GM21390 (cell line): Measurements from ENCODE around the gene KRIT1.
"Not testable (repeated sequence)": the region's sequence is repeated elsewhere in the genome, so short reads cannot be mapped to it uniquely, and the experiment has no call there.

Experiments
- ATAC-seq: cut with Tn5 transposase; IDR thresholded peaks from one replicate; pipeline ENCODE4 v1.9.1; 2021; ENCODE audit not compliant: unreplicated experiment

Gene KRIT1

DNA sequence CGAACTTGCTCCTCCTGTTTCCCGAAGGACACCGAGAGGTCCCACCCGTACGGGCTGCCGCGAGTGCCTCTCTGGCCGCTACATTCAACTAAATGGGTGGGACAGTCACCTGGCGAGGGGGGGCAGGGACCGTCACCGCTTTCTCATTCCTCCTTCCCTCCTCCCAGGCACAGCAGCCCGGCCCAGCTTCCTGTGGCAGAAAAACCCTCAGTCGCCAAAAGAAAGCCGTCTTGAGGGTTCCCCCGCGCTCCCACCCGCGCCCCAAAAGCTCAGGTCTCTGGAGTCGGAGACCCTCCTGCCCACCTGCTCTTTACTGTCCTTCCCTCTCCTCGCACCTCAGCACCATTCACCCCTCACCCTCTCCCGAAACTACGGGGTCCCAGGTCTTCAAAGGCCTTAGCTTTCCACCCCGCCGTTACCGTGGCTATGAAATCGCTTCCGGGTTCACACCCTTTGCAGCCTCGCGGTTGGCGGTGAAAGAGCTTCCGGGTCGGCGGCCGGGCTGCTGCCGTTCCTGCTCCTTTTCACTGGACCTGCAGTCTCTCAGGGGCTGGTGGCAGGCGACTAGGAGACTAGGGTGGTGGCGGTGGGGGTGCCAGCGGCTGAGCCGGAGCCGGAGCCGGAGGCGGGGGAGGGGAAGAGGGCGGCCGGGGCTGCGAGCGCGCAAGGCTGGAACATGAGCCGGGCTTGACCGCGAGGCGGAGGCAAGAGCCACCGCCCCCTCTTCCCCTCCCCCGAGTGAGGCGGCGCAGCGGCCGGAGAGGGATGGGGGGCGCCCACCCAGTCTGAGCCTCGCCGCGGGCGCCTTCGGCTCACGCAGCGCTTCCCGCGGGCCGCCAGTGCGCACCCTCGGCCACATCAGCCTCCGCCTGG lies at the start of gene KRIT1, which contains the start of gene ANKIB1:
KRIT1 (minus strand) TSS at position 428 of the 873 bp plus-strand sequence. CDS start 3,779 bp downstream, outside the sequence.
ANKIB1 (plus strand) TSS at position 488 of the 873 bp plus-strand sequence. CDS start 49,005 bp downstream, outside the sequence.
- ATAC-seq = peak; percentile 75

- ATAC-seq = no peak
Measured at GRCh38 chr7:92295391-92295790, 49.7 kb upstream of the KRIT1 start.

- no peak for ATAC-seq
Measured at GRCh38 chr7:92293896-92294590, 48.3 kb upstream of the KRIT1 start.

DNA sequence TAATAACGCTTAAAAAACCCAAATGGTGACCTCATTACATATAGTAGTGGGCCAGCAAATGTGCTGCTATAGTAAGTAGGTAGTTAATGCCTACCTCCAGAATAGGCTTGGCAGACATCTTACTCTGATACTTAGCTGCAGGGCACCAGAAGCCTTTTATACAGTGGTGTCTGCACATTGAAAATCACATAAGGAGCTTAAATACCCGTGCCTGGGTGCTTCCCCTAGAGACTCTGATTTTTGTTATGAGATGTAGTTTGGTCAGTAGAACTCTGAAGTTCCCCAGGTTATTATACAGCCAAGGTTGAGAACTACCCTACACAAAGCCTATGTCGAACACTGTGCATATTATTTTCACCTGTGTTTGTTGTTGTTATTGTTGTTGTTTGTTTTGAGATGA lies 47.3 kb upstream of the KRIT1 start:
- ATAC-seq = no peak

- no peak for ATAC-seq
Measured at GRCh38 chr7:92289321-92289720, 43.6 kb upstream of the KRIT1 start.

GRCh38 chr7:92282930-92283329 lies 37.2 kb upstream of the KRIT1 start:
- ATAC-seq = no peak

GRCh38 chr7:92282221-92282814 lies 36.6 kb upstream of the KRIT1 start:
- no peak for ATAC-seq

DNA sequence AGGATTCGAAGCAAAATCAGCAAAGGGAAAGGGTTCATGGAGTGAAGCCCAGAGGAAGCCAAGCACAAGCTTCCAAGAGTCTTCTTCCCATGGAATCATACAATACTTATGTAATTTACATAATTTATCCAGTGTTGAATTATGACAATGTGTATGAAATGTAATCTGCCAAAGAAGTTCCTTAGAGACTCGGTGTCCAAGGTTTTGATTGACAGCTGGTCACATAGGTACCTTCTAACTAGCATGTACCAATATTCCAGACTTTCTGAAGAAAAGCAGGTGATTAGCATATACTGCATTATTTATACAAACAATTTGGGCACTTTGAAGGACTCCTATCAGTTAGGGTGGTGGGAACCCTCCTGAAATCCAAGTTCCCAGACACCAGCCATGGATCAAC lies 35.3 kb upstream of the KRIT1 start:
- no peak for ATAC-seq

DNA sequence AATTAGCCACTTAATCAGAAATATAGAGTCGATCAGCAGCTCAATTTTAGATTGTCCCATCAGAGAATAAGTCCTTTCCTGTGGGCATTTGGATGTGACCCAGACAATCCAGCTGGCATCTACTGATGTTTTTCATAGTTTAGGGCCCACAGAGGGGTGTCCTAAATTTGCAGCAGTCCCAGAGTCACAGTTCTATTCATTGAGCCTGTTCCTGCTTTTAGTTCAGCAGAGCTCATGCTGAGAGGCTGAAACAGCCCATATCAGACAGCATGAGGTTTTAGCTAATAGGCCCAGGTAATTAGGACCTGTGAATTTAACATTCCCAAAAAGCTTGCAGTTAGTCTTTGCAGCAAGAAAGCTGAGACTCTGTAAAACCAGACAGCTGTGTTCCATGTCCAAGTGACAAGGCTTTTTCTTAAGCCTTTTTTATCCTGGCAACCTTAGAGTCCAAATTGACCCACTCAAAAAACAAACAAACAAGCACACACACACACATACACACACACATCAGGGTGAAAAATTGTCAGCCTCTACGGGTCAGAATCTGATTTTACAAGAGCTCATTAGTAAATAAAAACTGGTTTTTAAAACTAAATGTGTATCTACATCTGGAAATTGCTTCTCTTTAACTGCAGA lies 33.8 kb upstream of the KRIT1 start:
- no peak for ATAC-seq

DNA sequence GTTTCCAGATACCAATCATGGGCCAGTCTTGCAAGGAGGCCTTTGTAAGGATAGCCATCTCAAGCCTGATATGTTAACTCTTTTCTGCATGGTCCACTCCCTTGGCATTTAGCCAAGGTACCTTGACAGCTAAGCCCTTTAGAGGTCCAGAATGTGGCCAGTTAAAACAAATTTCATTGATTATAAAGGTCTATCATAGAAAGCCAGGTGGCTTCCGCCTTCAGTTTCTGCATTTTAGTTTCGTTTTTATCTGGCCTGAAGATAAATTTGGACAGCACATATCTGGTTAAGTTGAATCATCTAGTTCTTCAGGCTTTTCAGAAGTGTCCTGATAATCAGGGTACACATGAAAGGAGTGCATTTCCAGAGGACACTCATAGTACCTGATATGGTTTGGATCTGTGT lies 30.7 kb upstream of the KRIT1 start:
- peak; percentile 92 for ATAC-seq

DNA sequence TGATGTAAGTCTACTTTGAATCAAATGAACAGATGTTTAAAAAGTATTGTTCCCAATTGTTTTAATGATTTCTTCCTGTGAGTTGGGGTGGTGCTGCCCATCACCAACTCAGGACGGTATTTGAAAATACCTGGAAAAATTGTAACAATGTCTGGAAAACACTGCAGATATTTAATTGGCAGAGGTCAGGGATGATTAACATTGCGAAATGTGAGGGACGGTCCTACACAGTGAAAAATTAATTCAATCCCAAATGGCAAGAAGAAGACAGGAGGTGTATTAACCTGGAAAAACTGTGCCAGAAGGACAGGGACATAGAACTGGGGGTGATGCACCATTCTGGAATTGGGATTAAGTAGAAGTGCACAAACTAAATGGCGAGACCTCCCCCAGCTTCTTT lies 29.6 kb upstream of the KRIT1 start:
- ATAC-seq = no peak

DNA sequence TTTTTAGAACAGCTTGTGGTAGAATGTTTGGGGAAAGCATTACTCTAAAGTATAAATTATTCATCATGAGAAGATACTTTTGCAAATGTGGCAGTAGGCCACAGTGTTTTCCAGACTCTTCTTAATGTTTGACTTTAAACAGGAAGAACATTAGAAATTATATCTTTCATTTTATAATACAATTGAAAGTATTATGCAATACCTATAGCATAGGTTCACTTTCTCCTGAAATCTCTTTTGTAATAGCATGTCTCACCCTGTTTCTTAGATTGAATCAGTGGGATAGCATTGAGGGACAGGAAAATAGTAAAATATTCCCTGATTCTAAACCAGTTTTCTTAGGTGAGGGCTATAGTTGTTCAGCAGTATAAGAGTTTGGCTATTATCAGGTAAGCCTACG lies 23.2 kb upstream of the KRIT1 start:
- no peak for ATAC-seq

DNA sequence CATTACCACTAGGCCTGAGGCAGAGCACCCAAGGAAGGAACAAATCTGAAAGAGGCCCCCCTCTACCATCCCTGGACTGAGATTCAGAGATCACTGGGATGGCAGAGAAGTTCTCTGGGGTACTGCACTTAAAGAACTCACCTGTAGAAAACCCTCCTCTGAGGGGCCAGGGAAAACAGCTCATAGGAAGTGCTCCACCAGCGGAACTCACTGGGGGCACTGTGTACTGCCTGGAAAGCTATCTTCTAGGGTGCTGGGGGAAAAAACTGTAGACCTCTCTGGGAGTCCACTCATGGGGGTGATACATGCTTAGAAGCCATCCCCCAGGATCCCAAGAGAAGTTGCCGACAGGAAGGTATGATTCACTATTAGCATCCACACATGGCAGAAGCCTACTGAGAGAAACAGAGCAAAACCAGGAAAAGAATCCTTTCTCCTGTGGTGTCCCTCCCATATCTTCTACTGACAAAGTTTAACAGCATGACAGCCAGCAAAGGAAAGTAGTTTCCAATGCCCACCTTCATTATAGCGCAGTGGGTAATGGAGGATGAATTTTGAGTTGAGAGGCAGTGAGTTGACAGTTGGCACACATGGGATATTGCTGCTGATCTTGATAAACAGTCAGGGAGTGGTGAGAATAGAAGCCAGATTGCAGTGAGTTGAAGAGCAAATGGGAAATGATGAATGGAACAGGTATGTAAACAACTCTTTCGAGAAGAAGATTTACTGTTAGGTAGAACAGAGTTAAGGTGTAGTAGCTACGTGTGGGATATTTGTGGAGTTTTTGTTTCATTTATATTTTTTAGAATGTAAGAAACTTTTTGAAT lies 20.9 kb upstream of the KRIT1 start:
- no peak for ATAC-seq

DNA sequence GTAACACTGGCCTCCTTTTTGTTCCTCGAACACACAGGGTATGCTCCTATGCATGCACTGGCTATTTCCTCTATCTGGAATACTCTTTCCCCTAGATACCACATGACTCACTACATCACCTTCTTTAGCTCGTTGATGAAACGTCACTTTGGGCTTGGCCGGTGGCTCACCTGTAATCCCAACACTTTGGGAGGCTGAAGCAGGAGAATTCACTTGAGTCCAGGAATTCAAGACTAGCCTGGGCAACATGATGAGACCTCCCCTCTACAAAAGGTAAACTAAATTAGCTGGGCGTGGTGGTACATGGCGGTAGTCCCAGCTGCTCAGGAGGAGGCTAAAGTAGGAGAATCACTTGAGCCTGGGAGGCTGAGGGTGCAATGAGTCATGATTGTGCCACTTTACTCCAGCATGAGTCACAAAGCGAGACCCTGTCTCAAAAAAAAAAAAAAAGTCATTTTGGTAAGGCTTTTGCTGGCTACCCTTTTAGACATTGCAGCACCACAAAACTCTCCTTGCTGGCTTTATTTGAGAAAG lies 14.6 kb upstream of the KRIT1 start:
- no peak for ATAC-seq

GRCh38 chr7:92259610-92260247 lies 14.0 kb upstream of the KRIT1 start:
- no peak for ATAC-seq

GRCh38 chr7:92259062-92259461 lies 13.3 kb upstream of the KRIT1 start:
- no peak for ATAC-seq

DNA sequence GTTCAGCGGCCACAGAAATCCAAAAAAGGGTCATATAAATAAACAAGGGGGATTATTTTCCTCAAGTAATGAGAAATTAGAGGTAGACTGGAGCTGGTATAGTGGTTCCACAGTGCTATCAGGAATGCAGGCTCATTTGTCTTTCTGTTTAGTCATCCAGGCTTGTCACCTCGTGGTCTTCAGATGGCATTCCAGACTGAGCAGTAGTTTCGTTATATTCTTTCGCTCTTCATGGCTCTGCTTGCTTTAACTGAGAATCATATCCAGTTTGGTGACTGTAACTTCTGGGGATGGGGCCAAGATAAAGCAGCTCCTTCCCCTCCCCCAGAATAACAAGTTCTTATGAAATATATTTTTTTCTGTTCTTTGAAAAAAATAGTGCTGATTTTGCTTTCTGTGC lies 9.6 kb upstream of the KRIT1 start:
- no peak for ATAC-seq

GRCh38 chr7:92254800-92255199 lies 9.1 kb upstream of the KRIT1 start:
- ATAC-seq = not testable (repeated sequence)

- no peak for ATAC-seq
Measured at GRCh38 chr7:92253251-92253650, 7.5 kb upstream of the KRIT1 start.

DNA sequence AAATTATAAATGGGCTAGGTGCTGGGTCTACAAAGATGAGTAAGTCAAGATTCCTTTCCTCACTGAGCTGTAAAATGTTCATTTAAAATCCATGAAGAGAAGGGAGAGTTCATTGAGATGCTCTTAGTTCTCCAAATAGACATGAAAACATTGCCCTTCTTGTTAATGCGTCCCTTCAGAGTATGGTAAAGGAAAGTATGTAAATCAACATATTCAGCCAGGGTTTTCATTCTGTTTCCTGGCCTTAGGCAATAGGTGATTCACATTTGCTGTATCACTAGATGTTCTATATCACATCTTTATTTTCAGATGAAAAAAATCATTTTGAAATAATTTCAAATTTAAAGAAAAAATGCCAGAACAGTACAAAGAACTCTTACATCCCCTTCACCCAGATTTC lies 5.5 kb upstream of the KRIT1 start:
- no peak for ATAC-seq
